ENCODE results near the gene ASTL.
A peak's percentile ranks its signal among the peaks of the same experiment; 100 is the strongest.

ASTL gene

DNA sequence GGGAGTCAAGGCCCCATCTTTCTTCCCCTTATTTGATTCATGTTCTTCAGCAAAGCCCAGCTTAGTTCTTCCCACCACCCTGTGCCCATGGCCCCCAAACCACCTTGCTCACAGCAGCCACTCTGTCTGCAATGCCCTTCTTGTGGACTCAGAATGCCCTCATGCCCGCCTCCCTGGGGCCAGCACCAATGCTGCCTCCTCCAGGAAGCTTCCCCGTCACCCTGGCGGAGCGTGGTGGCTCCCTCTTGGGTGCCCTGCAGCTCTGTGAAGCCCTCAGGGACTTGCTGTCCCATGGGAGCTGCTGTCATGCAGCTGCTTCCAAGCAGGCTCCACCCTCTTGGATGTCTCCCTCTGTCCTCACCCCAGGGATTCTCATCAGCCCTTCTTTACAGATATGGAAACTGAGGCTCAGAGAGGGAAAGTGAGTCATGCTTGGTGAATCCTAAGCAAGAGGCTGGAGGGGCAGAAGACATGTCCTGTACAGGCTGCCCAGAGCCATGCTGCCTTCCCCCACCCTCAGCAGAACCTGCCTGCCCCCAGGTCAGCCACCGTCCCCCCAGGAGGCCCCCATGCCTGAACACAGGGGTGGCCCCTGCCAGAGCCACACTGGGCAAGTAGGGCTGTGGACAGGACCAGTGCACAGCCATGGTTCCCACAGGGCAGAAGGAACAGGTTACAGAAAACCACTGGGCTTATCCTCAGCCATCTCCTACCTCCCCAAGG, 18.8 kb upstream of the ASTL start:
- H4K20me1 ChIP-seq (ENCODE audit: low read depth, low read length), result no peaks in the 10 kb centered on the region
- no peak overlapping the region for H3K27ac ChIP-seq (ENCODE audit: low read depth, low read length)
- no peaks in the 10 kb centered on the region for H3K9me2 ChIP-seq (replicated peaks; ENCODE audit: insufficient read depth, low read length)
- peaks cover 5% of the 10 kb centered on the region for H3F3A ChIP-seq (ENCODE audit: insufficient read depth)
- H3K4me3 ChIP-seq (ENCODE audit: insufficient read depth, low read length, poor library complexity, severe bottlenecking), result no peak overlapping the region
- TF ChIP-seq, protein P1, sequence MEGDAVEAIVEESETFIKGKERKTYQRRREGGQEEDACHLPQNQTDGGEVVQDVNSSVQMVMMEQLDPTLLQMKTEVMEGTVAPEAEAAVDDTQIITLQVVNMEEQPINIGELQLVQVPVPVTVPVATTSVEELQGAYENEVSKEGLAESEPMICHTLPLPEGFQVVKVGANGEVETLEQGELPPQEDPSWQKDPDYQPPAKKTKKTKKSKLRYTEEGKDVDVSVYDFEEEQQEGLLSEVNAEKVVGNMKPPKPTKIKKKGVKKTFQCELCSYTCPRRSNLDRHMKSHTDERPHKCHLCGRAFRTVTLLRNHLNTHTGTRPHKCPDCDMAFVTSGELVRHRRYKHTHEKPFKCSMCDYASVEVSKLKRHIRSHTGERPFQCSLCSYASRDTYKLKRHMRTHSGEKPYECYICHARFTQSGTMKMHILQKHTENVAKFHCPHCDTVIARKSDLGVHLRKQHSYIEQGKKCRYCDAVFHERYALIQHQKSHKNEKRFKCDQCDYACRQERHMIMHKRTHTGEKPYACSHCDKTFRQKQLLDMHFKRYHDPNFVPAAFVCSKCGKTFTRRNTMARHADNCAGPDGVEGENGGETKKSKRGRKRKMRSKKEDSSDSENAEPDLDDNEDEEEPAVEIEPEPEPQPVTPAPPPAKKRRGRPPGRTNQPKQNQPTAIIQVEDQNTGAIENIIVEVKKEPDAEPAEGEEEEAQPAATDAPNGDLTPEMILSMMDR (IDR thresholded peaks at IDR 0.05; ENCODE audit: insufficient read depth, low read length, poor library complexity, severe bottlenecking), result no peak
- TF ChIP-seq EZH2phosphoT487 (conservative IDR thresholded peaks at IDR 0.05; ENCODE audit: low read length), result no peak
- H3K27me3 ChIP-seq (ENCODE audit: low read length), result no peaks in the 10 kb centered on the region
- no peak overlapping the region for H2AFZ ChIP-seq (ENCODE audit: low read depth, low read length, severe bottlenecking)
- H3K9me3 ChIP-seq (ENCODE audit: insufficient read depth, low read length), result no peaks in the 10 kb centered on the region
- no peaks in the 10 kb centered on the region for H3K79me2 ChIP-seq (ENCODE audit: insufficient read depth, low read length)
- peak overlapping the region; percentile 24; the same call in 1 of the 2 replicates for H3K9ac ChIP-seq (ENCODE audit: low read length)
- no peaks in the 10 kb centered on the region for H3K36me3 ChIP-seq (ENCODE audit: low read length)
- H3K4me2 ChIP-seq (ENCODE audit: low read depth, low read length, poor library complexity, severe bottlenecking), result peak overlapping the region; percentile 3

- no peak overlapping the region for H3K4me3 ChIP-seq (ENCODE audit: insufficient read depth, low read length, poor library complexity, severe bottlenecking)
- H3K27me3 ChIP-seq (ENCODE audit: low read length), result no peaks in the 10 kb centered on the region
- H3K9me3 ChIP-seq (ENCODE audit: insufficient read depth, low read length), result no peaks in the 10 kb centered on the region
- H3K9ac ChIP-seq (ENCODE audit: low read length), result no peak overlapping the region
- no peaks in the 10 kb centered on the region for H3F3A ChIP-seq (ENCODE audit: insufficient read depth)
- TF ChIP-seq, protein P1 (IDR thresholded peaks at IDR 0.05; ENCODE audit: insufficient read depth, low read length, poor library complexity, severe bottlenecking), result no peak
- TF ChIP-seq EZH2phosphoT487 (conservative IDR thresholded peaks at IDR 0.05; ENCODE audit: low read length), result no peak
- no peaks in the 10 kb centered on the region for H4K20me1 ChIP-seq (ENCODE audit: low read depth, low read length)
- H2AFZ ChIP-seq (ENCODE audit: low read depth, low read length, severe bottlenecking), result no peak overlapping the region
- no peaks in the 10 kb centered on the region for H3K36me3 ChIP-seq (ENCODE audit: low read length)
- no peaks in the 10 kb centered on the region for H3K9me2 ChIP-seq (replicated peaks; ENCODE audit: insufficient read depth, low read length)
- no peaks in the 10 kb centered on the region for H3K79me2 ChIP-seq (ENCODE audit: insufficient read depth, low read length)
- H3K4me2 ChIP-seq (ENCODE audit: low read depth, low read length, poor library complexity, severe bottlenecking), result peak overlapping the region; percentile 3
- no peak overlapping the region for H3K27ac ChIP-seq (ENCODE audit: low read depth, low read length)
Measured at GRCh38 chr2:96156011-96156820, 17.9 kb upstream of the ASTL start.

GRCh38 chr2:96154506-96155380, 16.4 kb upstream of the ASTL start:
- Histone ChIP-seq H3F3A (ENCODE audit: insufficient read depth) (no peaks in the 10 kb centered on the region), H3K27ac (ENCODE audit: low read depth, low read length) (no peak overlapping the region), H3K36me3 (ENCODE audit: low read length) (no peaks in the 10 kb centered on the region), H3K9me3 (ENCODE audit: insufficient read depth, low read length) (no peaks in the 10 kb centered on the region), H3K79me2 (ENCODE audit: insufficient read depth, low read length) (no peaks in the 10 kb centered on the region), H4K20me1 (ENCODE audit: low read depth, low read length) (no peaks in the 10 kb centered on the region), H2AFZ (ENCODE audit: low read depth, low read length, severe bottlenecking) (no peak overlapping the region), H3K4me2 (ENCODE audit: low read depth, low read length, poor library complexity, severe bottlenecking) (no peak overlapping the region), H3K4me3 (ENCODE audit: insufficient read depth, low read length, poor library complexity, severe bottlenecking) (no peak overlapping the region), H3K27me3 (ENCODE audit: low read length) (no peaks in the 10 kb centered on the region), H3K9me2 (replicated peaks; ENCODE audit: insufficient read depth, low read length) (no peaks in the 10 kb centered on the region), H3K9ac (ENCODE audit: low read length) (no peak overlapping the region)
- TF ChIP-seq, protein P1 (IDR thresholded peaks at IDR 0.05; ENCODE audit: insufficient read depth, low read length, poor library complexity, severe bottlenecking), result no peak
- no peak for TF ChIP-seq EZH2phosphoT487 (conservative IDR thresholded peaks at IDR 0.05; ENCODE audit: low read length)
